ENCODE results near the gene CD96. TPM values are rescaled to one million over a fixed set of nuclear protein-coding genes. Genes with fewer than 3 reads are reported as not detected.

Gene CD96
- total RNA-seq, 1 experiment from 2014 or later = not detected

DNA sequence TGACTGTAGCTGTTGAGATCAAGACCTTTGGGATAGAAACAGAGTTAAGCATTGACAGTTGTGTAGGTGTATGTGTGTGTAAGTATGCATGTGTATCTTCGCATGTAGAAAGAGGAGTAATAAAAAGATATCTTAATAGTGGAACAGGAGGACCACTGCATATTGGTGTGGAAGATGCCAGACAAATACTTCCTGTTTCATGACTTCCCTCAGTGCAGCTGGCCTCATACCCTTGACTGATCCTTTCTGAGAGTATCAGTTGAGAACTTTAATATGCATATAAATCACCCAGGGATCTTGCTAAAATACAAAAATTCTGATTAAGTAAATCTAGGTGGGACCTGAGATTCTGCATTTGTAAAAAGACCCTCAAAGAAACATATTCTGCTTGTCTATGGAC is 61.7 kb downstream of the CD96 start:
- Histone ChIP-seq H2BK20ac (ENCODE audit: low read depth, low read length, poor library complexity, severe bottlenecking) (no peak overlapping the region), H3K4me2 (ENCODE audit: insufficient read depth, insufficient read length, low read length) (no peak overlapping the region), H3K23ac (ENCODE audit: insufficient read length, low read depth, low read length) (no peak overlapping the region), H3K18ac (ENCODE audit: insufficient read length, low read depth, low read length) (no peak overlapping the region), H2BK12ac (ENCODE audit: insufficient read length, low read depth, low read length) (no peak overlapping the region), H2BK120ac (ENCODE audit: low read depth, low read length, poor library complexity, severe bottlenecking) (no peak overlapping the region), H3K27me3 (ENCODE audit: insufficient read depth, low read length) (no peaks in the 10 kb centered on the region), H4K91ac (ENCODE audit: insufficient read length, low read depth, low read length) (no peak overlapping the region), H3K27ac (ENCODE audit: insufficient read length, low read depth, low read length) (no peak overlapping the region), H3K79me2 (ENCODE audit: insufficient read depth, low read length) (no peaks in the 10 kb centered on the region), H2AFZ (ENCODE audit: low read length) (no peak overlapping the region), H3K14ac (ENCODE audit: insufficient read depth, low read length) (no peak overlapping the region), H3K9ac (ENCODE audit: extremely low read depth, insufficient read length, low read length) (no peak overlapping the region), H3T11ph (ENCODE audit: low read length) (no peak overlapping the region), H2BK15ac (ENCODE audit: low read depth, low read length) (no peak overlapping the region), H3K4me1 (ENCODE audit: insufficient read depth, low read length) (no peaks in the 10 kb centered on the region), H4K8ac (replicated peaks; ENCODE audit: insufficient read length, low read depth, low read length) (no peak overlapping the region), H3K79me1 (ENCODE audit: insufficient read depth, low read depth, low read length, poor library complexity, severe bottlenecking) (no peaks in the 10 kb centered on the region), H3K56ac (ENCODE audit: insufficient read length, low read depth, low read length) (no peak overlapping the region), H2AK5ac (ENCODE audit: insufficient read length, low read length) (no peak overlapping the region), H3K9me3 (ENCODE audit: control insufficient read depth, low read depth, low read length) (no peaks in the 10 kb centered on the region), H2BK5ac (ENCODE audit: insufficient read length, low read length) (no peak overlapping the region), H4K20me1 (ENCODE audit: control insufficient read depth, insufficient read depth, insufficient read length) (no peaks in the 10 kb centered on the region), H3K4ac (ENCODE audit: low read depth, low read length) (no peak overlapping the region), H4K5ac (ENCODE audit: insufficient read length, low read depth, low read length) (no peak overlapping the region), H3K23me2 (ENCODE audit: insufficient read length, low read depth, low read length, poor library complexity, severe bottlenecking) (no peaks in the 10 kb centered on the region)
- Mint-ChIP-seq H3K27ac (no peak overlapping the region), H3K9me3 (no peaks in the 10 kb centered on the region), H3K36me3 (ENCODE audit: insufficient read depth in 1 of 3, low read depth in 3 of 3) (no peaks in the 10 kb centered on the region), H3K4me1 (peaks cover 0 to 3% of the 10 kb centered on the region in 2 experiments; a peak in 1 of 4 replicates), H3K27me3 (ENCODE audit: low read depth) (peaks cover 2% of the 10 kb centered on the region; the same call in 1 of the 2 replicates), H3K4me3 (no peak overlapping the region)
- no CpG with 5 or more reads among the region's 1 CpG for WGBS (ENCODE audit: extremely low coverage, insufficient read length, low lambda C conversion rate)
- no peak for DNase-seq
- TF ChIP-seq, protein P1, sequence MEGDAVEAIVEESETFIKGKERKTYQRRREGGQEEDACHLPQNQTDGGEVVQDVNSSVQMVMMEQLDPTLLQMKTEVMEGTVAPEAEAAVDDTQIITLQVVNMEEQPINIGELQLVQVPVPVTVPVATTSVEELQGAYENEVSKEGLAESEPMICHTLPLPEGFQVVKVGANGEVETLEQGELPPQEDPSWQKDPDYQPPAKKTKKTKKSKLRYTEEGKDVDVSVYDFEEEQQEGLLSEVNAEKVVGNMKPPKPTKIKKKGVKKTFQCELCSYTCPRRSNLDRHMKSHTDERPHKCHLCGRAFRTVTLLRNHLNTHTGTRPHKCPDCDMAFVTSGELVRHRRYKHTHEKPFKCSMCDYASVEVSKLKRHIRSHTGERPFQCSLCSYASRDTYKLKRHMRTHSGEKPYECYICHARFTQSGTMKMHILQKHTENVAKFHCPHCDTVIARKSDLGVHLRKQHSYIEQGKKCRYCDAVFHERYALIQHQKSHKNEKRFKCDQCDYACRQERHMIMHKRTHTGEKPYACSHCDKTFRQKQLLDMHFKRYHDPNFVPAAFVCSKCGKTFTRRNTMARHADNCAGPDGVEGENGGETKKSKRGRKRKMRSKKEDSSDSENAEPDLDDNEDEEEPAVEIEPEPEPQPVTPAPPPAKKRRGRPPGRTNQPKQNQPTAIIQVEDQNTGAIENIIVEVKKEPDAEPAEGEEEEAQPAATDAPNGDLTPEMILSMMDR (conservative IDR thresholded peaks at IDR 0.05) = no peak
